PFSK-1 (cell line): ENCODE measurements around the gene PRSS16.

Source experiments
- FOXP2 ChIP-seq: optimal IDR thresholded peaks from 2 replicates; pipeline ENCODE3; 2011; ENCODE audit warnings: borderline replicate concordance, control low read depth, inconsistent platforms; ENCODE audit not compliant: insufficient read depth; ENCODE audit errors: extremely low read length, extremely low read depth
- POLR2AphosphoS5 ChIP-seq: IDR thresholded peaks from 2 replicates; pipeline ENCODE4 v1.6.1; 2012; ENCODE audit warnings: low read depth, mild to moderate bottlenecking, control low read depth, low read length, moderate library complexity
- REST ChIP-seq, 2 experiments: IDR thresholded peaks; 2 replicates each; pipeline versions ENCODE4 v1.6.1 to v1.8.0; 2011 to 2012; ENCODE audit warnings: low read depth in 2 of 2, low read length in 2 of 2, control low read depth in 1 of 2, inconsistent platforms in 1 of 2, mild to moderate bottlenecking in 1 of 2, moderate library complexity in 1 of 2; ENCODE audit not compliant: insufficient read depth in 1 of 2
- SIN3A ChIP-seq: IDR thresholded peaks from 2 replicates; pipeline ENCODE4 v1.6.1; 2012; ENCODE audit warnings: mild to moderate bottlenecking, low read length, moderate library complexity, borderline replicate concordance; ENCODE audit not compliant: insufficient read depth
- TAF1 ChIP-seq: IDR thresholded peaks from 2 replicates; pipeline ENCODE4 v1.6.1; 2012; ENCODE audit warnings: low read length, control low read depth, borderline replicate concordance; ENCODE audit not compliant: insufficient read depth

The PRSS16 gene

GRCh38 chr6:27295301-27296079 lies 48.0 kb downstream of the PRSS16 start:
- TF ChIP-seq TAF1 (no peak), SIN3A (no peak), FOXP2 (no peak), POLR2AphosphoS5 (no peak), REST (IDR thresholded peaks at IDR 0.05; ENCODE audit: insufficient read depth in 1 of 2, low read depth in 2 of 2, low read length in 2 of 2) (no peak)

GRCh38 chr6:27296106-27296783 lies 48.7 kb downstream of the PRSS16 start:
- TF ChIP-seq SIN3A (no peak), TAF1 (no peak), REST (IDR thresholded peaks at IDR 0.05; ENCODE audit: insufficient read depth in 1 of 2, low read depth in 2 of 2, low read length in 2 of 2) (no peak), POLR2AphosphoS5 (no peak), FOXP2 (no peak)

GRCh38 chr6:27297484-27297856 lies 50.0 kb downstream of the PRSS16 start:
- TF ChIP-seq FOXP2 = no peak
- no peak for TF ChIP-seq TAF1
- TF ChIP-seq SIN3A = no peak
- TF ChIP-seq POLR2AphosphoS5 = no peak
- no peak for TF ChIP-seq REST (IDR thresholded peaks at IDR 0.05; ENCODE audit: insufficient read depth in 1 of 2, low read depth in 2 of 2, low read length in 2 of 2)

GRCh38 chr6:27297857-27298730 lies 50.6 kb downstream of the PRSS16 start:
- no peak for TF ChIP-seq TAF1
- TF ChIP-seq POLR2AphosphoS5 = no peak
- TF ChIP-seq FOXP2 = no peak
- no peak for TF ChIP-seq REST (IDR thresholded peaks at IDR 0.05; ENCODE audit: insufficient read depth in 1 of 2, low read depth in 2 of 2, low read length in 2 of 2)
- TF ChIP-seq SIN3A = no peak
